ENCODE results near the gene LRMDA.

LRMDA gene

GRCh38 chr10:75622503-75622902 is 191.1 kb downstream of the LRMDA start:
- no peak for DNase-seq (ENCODE audit: extremely low spot score)
- POLR2A ChIA-PET = no interaction called here
- TF ChIP-seq, protein P1, sequence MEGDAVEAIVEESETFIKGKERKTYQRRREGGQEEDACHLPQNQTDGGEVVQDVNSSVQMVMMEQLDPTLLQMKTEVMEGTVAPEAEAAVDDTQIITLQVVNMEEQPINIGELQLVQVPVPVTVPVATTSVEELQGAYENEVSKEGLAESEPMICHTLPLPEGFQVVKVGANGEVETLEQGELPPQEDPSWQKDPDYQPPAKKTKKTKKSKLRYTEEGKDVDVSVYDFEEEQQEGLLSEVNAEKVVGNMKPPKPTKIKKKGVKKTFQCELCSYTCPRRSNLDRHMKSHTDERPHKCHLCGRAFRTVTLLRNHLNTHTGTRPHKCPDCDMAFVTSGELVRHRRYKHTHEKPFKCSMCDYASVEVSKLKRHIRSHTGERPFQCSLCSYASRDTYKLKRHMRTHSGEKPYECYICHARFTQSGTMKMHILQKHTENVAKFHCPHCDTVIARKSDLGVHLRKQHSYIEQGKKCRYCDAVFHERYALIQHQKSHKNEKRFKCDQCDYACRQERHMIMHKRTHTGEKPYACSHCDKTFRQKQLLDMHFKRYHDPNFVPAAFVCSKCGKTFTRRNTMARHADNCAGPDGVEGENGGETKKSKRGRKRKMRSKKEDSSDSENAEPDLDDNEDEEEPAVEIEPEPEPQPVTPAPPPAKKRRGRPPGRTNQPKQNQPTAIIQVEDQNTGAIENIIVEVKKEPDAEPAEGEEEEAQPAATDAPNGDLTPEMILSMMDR (IDR thresholded peaks at IDR 0.05; ENCODE audit: control extremely low read depth, extremely low read depth, low read depth, missing control alignments) = no peak
- CTCF ChIA-PET = no interaction called here

GRCh38 chr10:75623310-75624093 is 192.1 kb downstream of the LRMDA start:
- TF ChIP-seq, protein P1 (IDR thresholded peaks at IDR 0.05; ENCODE audit: control extremely low read depth, extremely low read depth, low read depth, missing control alignments) = no peak
- DNase-seq (ENCODE audit: extremely low spot score) = no peak
- CTCF ChIA-PET = no interaction called here
- POLR2A ChIA-PET = no interaction called here

DNA sequence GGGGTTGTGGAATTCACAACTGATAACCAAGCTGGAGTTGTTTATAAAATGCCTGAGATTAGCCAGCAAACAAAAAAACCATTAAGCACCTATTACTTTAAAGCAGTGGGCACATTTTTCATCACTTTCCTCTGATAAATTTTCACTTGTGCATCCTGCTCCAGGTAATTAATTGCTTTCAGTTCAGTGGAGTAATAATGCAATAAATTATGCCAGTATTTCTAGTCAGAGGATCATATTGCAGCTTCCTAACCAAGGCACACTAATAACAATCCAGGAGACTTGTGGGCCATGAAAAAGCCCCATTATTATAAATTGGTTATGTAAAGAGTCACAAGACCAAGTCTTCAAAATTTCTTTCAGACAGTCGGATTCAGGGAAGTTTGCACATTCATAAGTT is 193.2 kb downstream of the LRMDA start:
- no peak for DNase-seq (ENCODE audit: extremely low spot score)
- ChIA-PET POLR2A (no interaction called here), CTCF (no interaction called here)
- TF ChIP-seq, protein P1 (IDR thresholded peaks at IDR 0.05; ENCODE audit: control extremely low read depth, extremely low read depth, low read depth, missing control alignments) = no peak

DNA sequence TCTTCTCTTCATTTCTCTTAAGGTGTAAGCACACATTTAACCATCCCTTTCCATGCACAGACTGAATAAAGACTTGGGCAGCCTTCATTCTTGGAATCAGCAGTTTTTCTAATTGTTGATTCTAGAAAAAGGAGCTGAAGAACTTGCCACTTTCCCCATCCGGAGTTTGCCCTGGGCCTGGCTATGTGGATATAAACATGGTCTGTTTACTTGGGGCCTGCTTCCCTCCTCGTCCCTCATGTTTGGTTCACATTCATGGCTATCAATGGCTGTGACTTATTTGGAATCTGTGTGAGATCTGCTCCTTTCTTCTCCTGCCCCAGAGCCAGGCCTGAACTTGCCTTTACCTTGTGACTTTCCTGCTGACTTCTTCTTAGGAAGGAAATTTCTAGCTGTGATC is 199.3 kb downstream of the LRMDA start:
- POLR2A ChIA-PET = no interaction called here
- TF ChIP-seq, protein P1 (IDR thresholded peaks at IDR 0.05; ENCODE audit: control extremely low read depth, extremely low read depth, low read depth, missing control alignments) = no peak
- CTCF ChIA-PET = no interaction called here
- DNase-seq (ENCODE audit: extremely low spot score) = no peak

DNA sequence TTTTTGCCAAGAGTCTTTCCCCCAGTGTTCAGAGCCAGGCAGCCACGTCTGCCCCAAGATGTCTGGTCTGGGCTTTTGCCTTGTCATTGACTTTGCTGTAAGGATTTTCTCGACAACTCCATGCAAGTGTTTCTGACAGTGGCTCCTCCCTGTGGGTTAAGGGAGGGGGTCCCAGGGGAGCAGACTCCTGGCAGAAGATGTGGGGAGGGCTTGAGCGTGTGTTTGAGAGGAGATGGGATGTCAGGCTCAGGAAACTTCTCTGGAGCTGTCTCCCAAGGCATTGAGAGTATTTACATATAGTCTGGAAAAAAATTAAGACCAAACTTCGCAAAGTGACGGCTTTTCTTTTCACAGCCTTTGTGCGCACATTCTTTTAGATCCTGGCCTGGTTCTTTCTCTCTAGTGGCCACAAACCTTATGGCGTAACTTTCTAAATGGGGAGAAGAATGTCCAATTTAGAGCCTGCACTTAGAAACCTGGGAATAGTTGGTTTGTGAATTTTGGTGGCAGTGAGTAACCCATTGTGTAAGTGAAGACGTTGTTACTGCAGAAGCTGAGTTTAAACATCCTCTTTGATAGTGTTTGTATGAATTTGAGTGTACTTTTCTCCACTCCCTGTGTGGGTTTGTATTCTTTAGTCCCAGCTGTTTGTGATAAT is 201.5 kb downstream of the LRMDA start:
- CTCF ChIA-PET = interaction anchor here (1.1 kb wide), 1 partner anchor 14 kb away, joined by 3 read pairs; no protein-coding TSS in a partner anchor
- POLR2A ChIA-PET = no interaction called here
- TF ChIP-seq, protein P1 (IDR thresholded peaks at IDR 0.05; ENCODE audit: control extremely low read depth, extremely low read depth, low read depth, missing control alignments) = no peak
- no peak for DNase-seq (ENCODE audit: extremely low spot score)

DNA sequence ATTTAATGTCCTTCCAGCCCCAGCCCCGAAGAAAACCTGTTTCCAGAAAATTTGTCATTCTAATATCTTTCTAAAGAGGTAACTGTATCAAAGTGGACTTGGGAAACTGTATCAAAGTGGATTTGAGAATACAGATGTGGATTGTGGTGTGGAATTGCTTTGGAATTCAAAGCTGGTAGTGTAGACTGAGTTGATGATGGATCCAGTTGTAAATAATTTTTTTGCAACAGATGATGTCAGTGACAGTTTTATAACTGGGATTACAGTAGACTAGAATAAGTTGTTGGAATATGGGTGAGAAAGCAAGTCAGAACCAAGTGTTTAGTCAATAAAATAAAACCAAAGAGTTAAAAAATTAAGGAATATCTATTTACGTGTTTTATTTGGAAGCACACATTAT is 202.1 kb downstream of the LRMDA start:
- CTCF ChIA-PET = interaction anchor here (1.1 kb wide), 1 partner anchor 14 kb away, joined by 3 read pairs; no protein-coding TSS in a partner anchor
- DNase-seq (ENCODE audit: extremely low spot score) = no peak
- TF ChIP-seq, protein P1 (IDR thresholded peaks at IDR 0.05; ENCODE audit: control extremely low read depth, extremely low read depth, low read depth, missing control alignments) = no peak
- POLR2A ChIA-PET = no interaction called here

Data from GM10248 (cell line).